PC-9 (cell line): ENCODE measurements around the gene HDAC7. TPM values are rescaled to one million over a fixed set of nuclear protein-coding genes. Genes with fewer than 3 reads are reported as not detected.
"Not testable (repeated sequence)": the region's sequence is repeated elsewhere in the genome, so short reads cannot be mapped to it uniquely, and the experiment has no call there.

ENCODE experiments used
- BruUV-seq: library from RNA; stranded (reverse); fragments of 400-500 nt; replicated peaks from 2 replicates; lab custom pipeline; 2021; lab: Mats Ljungman, UMichigan
- CTCF ChIA-PET: fragments of 300-600 bp; sonication (Branson Sonifier 250); formaldehyde crosslinking; loops from one replicate; lab custom pipeline; 2022; ENCODE audit warnings: antibody characterized with exemption; lab: Charles Lee
- POLR2A ChIA-PET: fragments of 300-600 bp; sonication (Branson Sonifier 250); formaldehyde crosslinking; loops from one replicate; lab custom pipeline; 2022; ENCODE audit warnings: antibody characterized with exemption; ENCODE audit not compliant: unreplicated experiment; lab: Charles Lee
- DNase-seq, 2 experiments: peaks; one replicate each; pipeline versions ENCODE4 v3.0.0 to v3.0.0-alpha.2; 2015 to 2022; ENCODE audit warnings: mixed read lengths in 1 of 2
- H2AFZ ChIP-seq: fragments of 200-600 bp; sonication (generic); 2 replicates; pipeline ENCODE4 v1.8.1; 2017; ENCODE audit warnings: antibody characterized with exemption
- H3F3A ChIP-seq: fragments of 200-600 bp; sonication (generic); 2 replicates; pipeline ENCODE4 v1.8.1; 2017; ENCODE audit warnings: antibody characterized with exemption, mild to moderate bottlenecking, low read depth; ENCODE audit not compliant: insufficient read depth
- H3K27ac ChIP-seq: fragments of 200-600 bp; sonication (generic); 2 replicates; pipeline ENCODE4 v1.6.1; 2016; ENCODE audit warnings: mixed run types
- H3K27me3 ChIP-seq: fragments of 200-600 bp; sonication (generic); 2 replicates; pipeline ENCODE4 v1.6.1; 2016; ENCODE audit warnings: low read depth, mixed run types; ENCODE audit not compliant: insufficient read depth
- H3K36me3 ChIP-seq: fragments of 200-600 bp; sonication (generic); 2 replicates; pipeline ENCODE4 v1.6.1; 2016; ENCODE audit warnings: low read depth, mixed run types
- H3K4me1 ChIP-seq: fragments of 200-600 bp; sonication (generic); replicated peaks from 2 replicates; pipeline ENCODE4 v1.6.1; 2016; ENCODE audit warnings: mixed run types; ENCODE audit not compliant: insufficient read depth
- H3K4me2 ChIP-seq: fragments of 200-600 bp; sonication (generic); 2 replicates; pipeline ENCODE4 v1.6.1; 2017; ENCODE audit warnings: mixed run types
- H3K4me3 ChIP-seq: fragments of 200-600 bp; sonication (generic); 2 replicates; pipeline ENCODE4 v1.6.1; 2016; ENCODE audit warnings: mixed run types
- H3K79me2 ChIP-seq: fragments of 200-600 bp; sonication (generic); 2 replicates; pipeline ENCODE4 v1.6.1; 2017; ENCODE audit warnings: low read depth, mixed run types
- H3K9me2 ChIP-seq: fragments of 200-600 bp; sonication (generic); 2 replicates; pipeline ENCODE4 v1.8.1; 2017; ENCODE audit warnings: mild to moderate bottlenecking; ENCODE audit not compliant: insufficient read depth
- H3K9me3 ChIP-seq: fragments of 200-600 bp; sonication (generic); 2 replicates; pipeline ENCODE4 v1.8.1; 2016; ENCODE audit warnings: low read depth; ENCODE audit not compliant: insufficient read depth
- H4K20me1 ChIP-seq: fragments of 200-600 bp; sonication (generic); 2 replicates; pipeline ENCODE4 v1.8.1; 2017; ENCODE audit not compliant: insufficient read depth
- EZH2 ChIP-seq: fragments of 200-600 bp; sonication (generic); IDR thresholded peaks from 2 replicates; pipeline ENCODE4 v1.8.0; 2017; ENCODE audit warnings: antibody characterized with exemption, low read depth
- intact Hi-C: fragments of 100-400 bp; cut with micrococcal nuclease; formaldehyde crosslinking; loops from one replicate; pipeline ENCODE4 v1.10.0; 2022; ENCODE audit not compliant: unreplicated experiment
- total RNA-seq: library from RNA; stranded (reverse); gene quantifications from 2 replicates; pipeline ENCODE4 v1.2.3, GENCODE V29; 2021
- TF ChIP-seq, protein P1 (sequence below): fragments of 200-600 bp; sonication (generic); conservative IDR thresholded peaks from 2 replicates; pipeline ENCODE4 v1.6.1; 2017; ENCODE audit warnings: mixed run types, antibody characterized with exemption, mild to moderate bottlenecking, moderate library complexity

Gene HDAC7
- total RNA-seq, 1 experiment from 2014 or later = 106 TPM

DNA sequence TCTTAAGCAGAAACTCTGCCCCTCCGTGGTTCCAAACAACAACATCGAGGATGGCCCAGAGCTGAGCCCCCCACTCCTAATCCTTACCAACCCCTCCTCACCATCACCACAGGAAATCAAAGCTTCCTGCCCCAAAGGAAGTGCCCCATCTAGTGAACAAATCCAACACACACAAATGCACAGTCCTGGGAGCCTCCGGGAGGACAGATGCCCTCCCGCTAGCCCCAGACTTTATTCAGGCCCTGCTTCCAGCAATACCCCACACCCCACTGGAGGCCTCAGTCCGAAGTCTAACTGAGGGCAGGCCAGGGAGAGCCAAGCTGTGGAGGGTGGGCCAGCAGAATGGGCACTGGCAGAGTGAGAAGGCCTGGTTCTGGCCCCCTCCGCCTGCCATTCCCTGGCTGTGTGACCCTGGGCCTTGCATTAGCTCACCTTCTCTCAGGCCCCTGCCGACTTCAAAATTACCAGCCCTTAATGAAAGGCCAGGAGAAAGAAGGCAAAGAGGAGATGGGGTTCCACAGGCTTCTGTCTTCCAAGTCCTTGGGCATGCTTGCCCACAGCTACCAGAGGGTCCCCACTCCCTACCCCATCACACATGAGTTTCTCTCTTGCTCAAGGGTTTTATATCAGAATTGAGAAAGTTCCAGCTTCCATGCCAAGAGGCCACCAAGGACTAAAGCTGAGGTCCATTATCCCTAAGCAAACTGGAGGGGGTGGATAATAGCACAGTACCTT is 2.3 kb downstream of the HDAC7 start:
- POLR2A ChIA-PET = interaction anchor here (0.6 kb wide), 1 partner anchor 48 kb away, joined by 6 read pairs; no protein-coding TSS in a partner anchor
- H3K4me2 ChIP-seq = peak overlapping the region; percentile 90
- TF ChIP-seq EZH2 = no peak
- TF ChIP-seq, protein P1, sequence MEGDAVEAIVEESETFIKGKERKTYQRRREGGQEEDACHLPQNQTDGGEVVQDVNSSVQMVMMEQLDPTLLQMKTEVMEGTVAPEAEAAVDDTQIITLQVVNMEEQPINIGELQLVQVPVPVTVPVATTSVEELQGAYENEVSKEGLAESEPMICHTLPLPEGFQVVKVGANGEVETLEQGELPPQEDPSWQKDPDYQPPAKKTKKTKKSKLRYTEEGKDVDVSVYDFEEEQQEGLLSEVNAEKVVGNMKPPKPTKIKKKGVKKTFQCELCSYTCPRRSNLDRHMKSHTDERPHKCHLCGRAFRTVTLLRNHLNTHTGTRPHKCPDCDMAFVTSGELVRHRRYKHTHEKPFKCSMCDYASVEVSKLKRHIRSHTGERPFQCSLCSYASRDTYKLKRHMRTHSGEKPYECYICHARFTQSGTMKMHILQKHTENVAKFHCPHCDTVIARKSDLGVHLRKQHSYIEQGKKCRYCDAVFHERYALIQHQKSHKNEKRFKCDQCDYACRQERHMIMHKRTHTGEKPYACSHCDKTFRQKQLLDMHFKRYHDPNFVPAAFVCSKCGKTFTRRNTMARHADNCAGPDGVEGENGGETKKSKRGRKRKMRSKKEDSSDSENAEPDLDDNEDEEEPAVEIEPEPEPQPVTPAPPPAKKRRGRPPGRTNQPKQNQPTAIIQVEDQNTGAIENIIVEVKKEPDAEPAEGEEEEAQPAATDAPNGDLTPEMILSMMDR = no peak
- H3K9me3 ChIP-seq = no peaks in the 10 kb centered on the region
- no peak overlapping the region for H2AFZ ChIP-seq
- DNase-seq = no peak
- peaks cover 75% of the 10 kb centered on the region for H3K4me1 ChIP-seq
- H3K27me3 ChIP-seq = no peaks in the 10 kb centered on the region
- no peaks in the 10 kb centered on the region for H3K36me3 ChIP-seq
- peaks cover 5% of the 10 kb centered on the region; the same call in 1 of the 2 replicates for H4K20me1 ChIP-seq
- H3K9me2 ChIP-seq = no peaks in the 10 kb centered on the region
- peaks cover 71% of the 10 kb centered on the region for H3K79me2 ChIP-seq
- BruUV-seq = no TSS peak
- H3F3A ChIP-seq = peaks cover 44% of the 10 kb centered on the region
- intact Hi-C loops = no loop called here
- H3K27ac ChIP-seq = no peak overlapping the region
- H3K4me3 ChIP-seq = peak overlapping the region; percentile 6; the same call in 1 of the 2 replicates
- CTCF ChIA-PET = interaction anchor here (0.6 kb wide), 1 partner anchor 25 kb away, joined by 3 read pairs; no protein-coding TSS in a partner anchor

DNA sequence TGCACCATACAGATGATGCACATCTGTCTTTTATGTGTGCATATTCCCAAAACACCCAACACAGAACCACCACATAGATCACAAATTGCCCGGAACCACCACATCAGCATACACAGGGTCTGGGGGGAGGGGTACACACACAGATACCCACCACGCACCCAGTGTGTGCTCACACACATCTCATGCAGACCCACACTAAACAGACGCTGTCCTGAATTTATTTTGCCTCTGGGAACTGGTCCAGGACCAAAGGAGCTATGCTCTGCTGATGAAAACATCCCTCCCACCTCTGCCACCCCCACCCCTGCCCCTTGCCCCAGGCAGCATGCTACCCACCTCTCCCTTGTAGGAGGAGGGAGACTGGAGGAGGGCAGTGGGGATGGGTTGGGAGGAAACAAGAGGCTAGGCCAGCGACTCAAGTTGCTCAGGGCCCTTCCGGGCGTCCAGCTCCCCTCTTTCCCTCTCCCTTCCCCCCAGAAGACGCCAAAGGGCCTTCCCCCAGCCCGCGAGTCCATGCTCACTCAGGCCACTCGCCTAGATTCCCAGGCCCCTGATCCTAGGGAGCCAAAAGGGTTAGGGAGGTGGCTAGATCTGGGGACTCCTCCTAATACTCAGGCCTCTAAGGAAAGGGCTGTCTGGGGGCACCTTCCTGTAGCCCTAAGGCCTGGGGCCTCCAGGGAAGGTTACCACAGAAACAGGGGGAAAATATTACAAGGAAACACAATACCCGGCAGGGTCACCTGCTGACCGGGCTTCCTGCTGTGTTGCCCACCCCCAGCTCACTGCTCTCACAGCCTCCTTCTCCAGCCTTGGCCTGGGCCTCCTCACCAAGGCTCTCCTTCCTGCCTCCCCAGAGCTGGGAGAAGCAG is 3.1 kb downstream of the HDAC7 start:
- CTCF ChIA-PET = no interaction called here
- H3K4me3 ChIP-seq = peak overlapping the region; percentile 6; the same call in 1 of the 2 replicates
- no peaks in the 10 kb centered on the region for H3K9me3 ChIP-seq
- peak overlapping the region; percentile 90 for H3K4me2 ChIP-seq
- H3F3A ChIP-seq = peaks cover 39% of the 10 kb centered on the region
- no peaks in the 10 kb centered on the region for H3K9me2 ChIP-seq
- H3K27ac ChIP-seq = no peak overlapping the region
- TF ChIP-seq, protein P1 = no peak
- no peak for DNase-seq
- H3K79me2 ChIP-seq = peaks cover 79% of the 10 kb centered on the region
- H3K4me1 ChIP-seq = peaks cover 75% of the 10 kb centered on the region
- intact Hi-C loops = no loop called here
- H3K27me3 ChIP-seq = no peaks in the 10 kb centered on the region
- H3K36me3 ChIP-seq = 0 out of 2 replicates have a peak, but pooled peaks cover under 1% of the 10 kb centered on the region
- peaks cover 12% of the 10 kb centered on the region; the same call in 1 of the 2 replicates for H4K20me1 ChIP-seq
- POLR2A ChIA-PET = no interaction called here
- H2AFZ ChIP-seq = no peak overlapping the region
- BruUV-seq = no TSS peak

DNA sequence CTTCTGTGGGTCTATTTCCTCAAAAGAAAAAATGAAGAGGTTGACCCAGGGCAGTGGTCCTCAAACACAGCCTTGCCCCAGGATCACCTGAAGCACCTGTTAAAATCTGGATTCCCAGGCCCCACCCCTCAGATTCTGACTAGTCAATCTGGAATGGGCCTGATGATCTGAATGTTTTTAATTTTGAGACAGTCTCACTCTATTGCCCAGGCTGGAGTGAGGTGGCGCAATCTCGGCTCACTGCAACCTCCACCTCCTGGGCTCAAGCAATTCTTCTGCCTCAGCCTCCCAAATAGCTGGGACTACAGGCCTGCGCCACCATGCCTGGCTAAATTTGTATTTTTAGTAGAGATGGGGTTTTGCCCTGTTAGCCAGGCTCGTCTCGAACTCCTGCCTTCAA is 4.3 kb downstream of the HDAC7 start:
- CTCF ChIA-PET, intact Hi-C loops, H3K9me2 ChIP-seq, BruUV-seq, H3K4me2 ChIP-seq, H3K4me3 ChIP-seq, H3K36me3 ChIP-seq, H2AFZ ChIP-seq, H3K27me3 ChIP-seq, H3K9me3 ChIP-seq, H3K27ac ChIP-seq, POLR2A ChIA-PET, DNase-seq: not testable (repeated sequence)
- H4K20me1 ChIP-seq = peaks cover 18% of the 10 kb centered on the region; the same call in 1 of the 2 replicates
- H3K79me2 ChIP-seq = peaks cover 91% of the 10 kb centered on the region
- peaks cover 30% of the 10 kb centered on the region; the same call in 1 of the 2 replicates for H3F3A ChIP-seq
- peaks cover 66% of the 10 kb centered on the region for H3K4me1 ChIP-seq
